ENCODE measurements around the gene FHL1.

The FHL1 gene

GRCh38 chrX:136185401-136186022 lies 38.2 kb downstream of the FHL1 start:
- DNase-seq (ENCODE audit: low read depth in 2 of 2) = no peak

DNA sequence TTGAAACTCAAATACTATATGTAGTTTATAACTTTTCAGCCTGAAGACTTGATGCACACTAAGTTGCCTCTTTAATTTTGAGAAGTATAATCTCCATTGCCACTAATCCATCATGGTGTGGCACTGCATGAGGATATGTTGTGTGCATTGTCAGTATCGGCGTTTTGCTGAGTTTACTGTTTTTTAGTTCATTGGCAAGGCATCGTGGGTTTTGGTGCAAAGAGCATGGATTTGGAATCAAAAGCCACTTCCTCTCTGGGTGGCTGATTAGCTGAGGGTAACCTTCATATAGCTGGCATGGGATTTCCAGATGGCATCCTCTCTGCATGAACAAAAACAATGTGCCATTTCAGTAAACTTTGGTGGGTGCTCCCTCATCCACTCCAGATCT lies 38.7 kb downstream of the FHL1 start:
- no peak for DNase-seq (ENCODE audit: low read depth in 2 of 2)

DNA sequence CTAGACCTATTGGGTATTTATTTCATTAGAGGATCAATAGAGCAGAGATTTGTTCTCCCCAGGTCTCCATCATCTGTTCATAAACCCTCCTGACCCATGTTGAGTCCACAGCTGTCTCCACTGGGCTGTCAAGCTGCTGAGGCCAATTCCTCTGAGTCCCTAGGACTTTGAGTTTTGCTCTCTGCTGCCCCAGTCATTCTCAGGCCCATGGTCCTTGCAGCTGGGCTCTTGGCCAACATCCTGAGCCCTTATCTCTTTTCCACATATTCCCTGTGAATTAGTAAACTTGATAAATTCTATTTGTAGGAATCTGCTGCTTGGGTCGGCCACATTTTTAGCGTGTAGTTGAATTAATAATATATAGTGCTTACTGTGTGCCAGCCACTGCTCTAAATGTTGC lies 41.9 kb downstream of the FHL1 start:
- no peak for DNase-seq (ENCODE audit: low read depth in 2 of 2)

- no peak for DNase-seq (ENCODE audit: low read depth in 2 of 2)
Measured at GRCh38 chrX:136190038-136190713, 42.8 kb downstream of the FHL1 start.

GRCh38 chrX:136191171-136191570 lies 43.8 kb downstream of the FHL1 start:
- no peak for DNase-seq (ENCODE audit: low read depth in 2 of 2)

- DNase-seq (ENCODE audit: low read depth in 2 of 2) = no peak
Measured at GRCh38 chrX:136192135-136192534, 44.8 kb downstream of the FHL1 start.

DNA sequence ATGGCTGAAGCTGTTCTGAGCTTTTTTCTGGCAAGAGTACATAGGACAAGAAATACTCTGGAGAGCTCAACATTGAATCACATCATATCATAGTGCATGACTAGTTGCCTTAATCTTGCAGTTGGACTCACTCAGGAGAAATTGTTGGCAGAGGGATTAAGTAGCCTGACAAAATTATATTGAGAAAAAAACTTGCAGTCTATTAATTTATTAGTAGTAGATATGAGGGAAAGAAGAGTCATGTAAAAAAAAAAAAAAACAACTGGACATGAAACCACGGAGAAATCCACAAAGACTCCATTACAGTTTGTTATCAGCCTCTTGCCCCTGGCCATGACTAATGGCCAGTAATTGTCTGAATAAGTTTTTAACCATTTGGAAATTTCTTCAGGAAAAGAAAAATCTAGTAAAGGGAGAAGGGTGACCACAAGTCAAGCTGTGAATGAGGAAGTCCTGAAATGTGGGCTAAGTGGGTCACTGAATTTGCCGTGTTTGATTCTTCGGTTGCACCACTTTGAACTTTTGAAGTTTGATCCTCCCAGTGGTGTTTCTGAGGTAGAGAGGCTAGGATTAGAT lies 45.6 kb downstream of the FHL1 start:
- no peak for DNase-seq (ENCODE audit: low read depth in 2 of 2)

- DNase-seq (ENCODE audit: low read depth in 2 of 2) = no peak
Measured at GRCh38 chrX:136193771-136194170, 46.4 kb downstream of the FHL1 start.

DNA sequence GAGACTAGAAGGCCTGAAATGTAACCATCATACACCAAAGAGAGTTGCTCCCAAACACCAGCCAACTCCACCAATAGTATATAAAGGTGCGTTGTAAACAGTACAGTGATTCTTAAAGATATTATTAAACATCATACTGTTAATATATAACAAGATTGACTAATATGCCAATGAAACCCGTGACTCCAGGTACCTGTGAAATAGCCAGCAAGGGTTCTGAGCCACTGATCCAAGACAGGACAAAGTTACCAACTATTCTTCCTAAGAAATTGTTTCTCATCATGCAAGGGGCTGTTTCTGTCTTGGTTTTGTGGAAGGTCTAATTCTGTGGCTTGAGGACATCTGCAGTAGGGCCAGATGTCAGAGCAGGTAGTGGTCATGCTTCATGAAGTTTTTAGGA lies 47.2 kb downstream of the FHL1 start:
- DNase-seq (ENCODE audit: low read depth in 2 of 2) = no peak

DNA sequence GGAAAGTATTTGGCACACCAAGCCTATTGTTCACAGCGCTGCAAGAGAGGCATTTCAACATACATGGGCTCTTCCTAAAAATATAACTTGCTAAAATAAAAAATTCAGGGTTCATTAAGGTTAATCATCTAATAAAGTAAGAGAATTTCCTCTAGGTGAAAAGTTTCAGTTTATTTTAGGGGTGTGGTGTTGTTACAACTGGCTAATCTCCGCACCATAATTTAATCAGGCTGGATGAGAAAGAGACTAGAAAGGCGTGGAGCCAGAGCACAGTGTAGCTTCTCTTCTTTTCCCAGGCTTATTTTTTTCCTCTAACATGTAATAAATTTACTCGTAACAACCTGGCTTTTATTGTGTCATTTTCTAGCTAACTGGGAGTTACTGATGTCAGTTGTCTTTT lies 47.9 kb downstream of the FHL1 start:
- DNase-seq (ENCODE audit: low read depth in 2 of 2) = no peak

GRCh38 chrX:136196691-136197155 lies 49.4 kb downstream of the FHL1 start:
- no peak for DNase-seq (ENCODE audit: low read depth in 2 of 2)

DNA sequence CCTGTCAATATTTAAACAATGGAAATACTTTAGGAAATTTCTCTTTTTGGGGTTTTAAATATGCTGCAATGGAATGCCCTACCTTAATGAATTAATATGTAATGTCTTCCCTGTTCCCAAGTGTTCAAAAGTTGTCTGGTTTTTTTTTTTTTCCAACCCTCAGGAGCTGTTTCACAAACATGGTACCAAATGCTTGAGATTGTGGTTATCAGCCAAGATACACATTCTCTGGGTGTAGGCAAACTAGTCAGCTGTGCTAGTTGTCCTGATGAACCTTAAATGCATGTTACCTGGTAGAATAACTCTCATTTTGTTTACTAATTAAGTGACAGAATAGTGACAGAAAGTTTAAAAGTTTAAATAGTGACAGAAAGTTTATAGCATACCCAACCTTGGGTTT lies 50.7 kb downstream of the FHL1 start:
- no peak for DNase-seq (ENCODE audit: low read depth in 2 of 2)

GRCh38 chrX:136198678-136199243 lies 51.4 kb downstream of the FHL1 start:
- DNase-seq (ENCODE audit: low read depth in 2 of 2) = no peak

DNA sequence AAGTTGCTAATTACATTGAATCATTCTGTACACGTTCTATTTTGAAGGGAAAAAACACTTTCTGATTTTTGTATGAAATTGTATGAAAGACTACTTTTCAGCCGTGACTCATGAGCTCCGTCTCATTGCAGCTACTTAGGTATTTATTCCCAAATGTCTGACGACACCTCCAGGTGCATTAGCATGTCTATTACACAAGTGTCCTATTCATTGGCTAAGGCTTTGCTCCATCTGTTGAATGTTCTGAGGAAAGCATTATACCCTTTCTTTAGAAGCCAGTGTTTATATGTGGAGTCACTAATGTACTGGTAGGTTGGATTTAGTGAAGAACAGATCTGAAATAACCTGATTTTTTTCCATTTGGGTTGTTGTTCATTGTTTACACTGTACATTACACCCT lies 52.0 kb downstream of the FHL1 start:
- DNase-seq (ENCODE audit: low read depth in 2 of 2) = no peak

DNA sequence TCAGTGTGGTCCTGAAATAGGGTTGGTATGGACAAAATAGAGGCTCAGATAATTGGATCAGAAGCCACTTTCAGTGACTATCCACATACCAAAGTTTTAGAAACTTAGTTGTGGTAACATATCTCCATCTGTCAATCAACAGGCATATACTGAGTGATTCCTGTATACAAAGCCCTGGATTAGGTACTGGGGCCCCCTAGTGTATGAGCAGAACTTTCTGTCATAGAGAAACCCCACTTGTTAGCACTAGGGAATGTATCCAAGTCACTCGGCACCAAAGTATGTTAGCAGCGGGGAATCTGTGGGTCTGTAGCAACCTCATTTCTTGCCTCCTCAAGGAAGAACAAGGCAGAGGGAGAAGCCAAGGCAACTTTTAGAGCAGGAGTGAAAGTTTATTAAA lies 53.1 kb downstream of the FHL1 start:
- DNase-seq (ENCODE audit: low read depth in 2 of 2) = no peak

DNA sequence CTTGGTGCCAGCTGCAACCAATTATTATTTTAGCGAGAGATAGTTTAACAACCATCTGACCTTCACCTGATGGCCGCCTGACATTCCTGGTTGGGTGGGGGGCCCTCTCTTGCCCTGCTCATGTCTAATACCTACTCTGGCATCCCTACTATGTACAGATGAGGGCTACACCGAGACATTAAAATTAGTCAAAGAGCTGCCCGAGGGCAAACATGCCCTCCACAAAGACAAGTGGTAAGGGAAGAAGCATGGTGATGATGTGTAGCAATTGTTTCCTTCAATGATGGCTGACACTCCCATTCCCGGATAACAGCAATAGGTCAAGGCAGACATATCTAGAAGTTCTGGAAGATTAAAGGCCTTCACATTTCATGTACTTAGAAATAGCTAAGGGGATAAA lies 54.3 kb downstream of the FHL1 start:
- DNase-seq (ENCODE audit: low read depth in 2 of 2) = no peak

DNA sequence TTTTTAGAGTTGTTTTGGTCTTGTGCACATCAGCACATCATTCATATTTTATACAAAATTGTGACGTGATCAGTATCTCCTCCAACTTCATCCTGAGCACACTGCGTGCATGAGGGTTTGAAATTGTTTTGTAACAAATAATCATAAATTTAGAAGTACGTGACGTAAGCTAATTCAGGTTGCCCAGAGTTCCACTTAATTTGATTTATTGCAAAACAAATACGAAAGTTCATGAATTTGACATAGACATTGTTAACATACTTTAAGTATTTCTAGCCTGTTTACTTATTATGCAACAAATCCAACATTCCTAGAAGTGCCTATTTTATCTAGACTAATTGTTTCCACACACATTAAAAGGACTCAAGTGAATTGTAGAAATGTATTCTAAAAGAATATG lies 55.6 kb downstream of the FHL1 start:
- DNase-seq (ENCODE audit: low read depth in 2 of 2) = no peak

DNA sequence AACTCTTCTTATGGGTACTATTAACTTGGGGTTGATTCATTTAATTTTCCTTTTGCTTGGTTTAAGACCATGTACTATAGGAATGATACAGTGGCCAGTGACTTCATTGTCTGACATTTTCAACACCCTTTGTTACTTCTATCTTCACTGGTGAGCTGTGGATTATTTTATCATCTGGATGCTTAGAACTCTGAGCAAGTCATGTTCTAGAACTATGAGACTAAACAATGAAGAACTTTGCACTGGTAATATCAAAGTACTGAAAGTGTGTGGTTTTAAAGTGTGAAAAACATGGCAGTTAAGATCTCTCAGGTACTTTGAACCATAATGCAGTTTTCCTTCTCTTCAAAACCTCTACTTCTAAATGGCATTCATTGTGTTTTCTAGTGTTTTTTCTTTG lies 56.1 kb downstream of the FHL1 start:
- DNase-seq (ENCODE audit: low read depth in 2 of 2) = no peak

DNA sequence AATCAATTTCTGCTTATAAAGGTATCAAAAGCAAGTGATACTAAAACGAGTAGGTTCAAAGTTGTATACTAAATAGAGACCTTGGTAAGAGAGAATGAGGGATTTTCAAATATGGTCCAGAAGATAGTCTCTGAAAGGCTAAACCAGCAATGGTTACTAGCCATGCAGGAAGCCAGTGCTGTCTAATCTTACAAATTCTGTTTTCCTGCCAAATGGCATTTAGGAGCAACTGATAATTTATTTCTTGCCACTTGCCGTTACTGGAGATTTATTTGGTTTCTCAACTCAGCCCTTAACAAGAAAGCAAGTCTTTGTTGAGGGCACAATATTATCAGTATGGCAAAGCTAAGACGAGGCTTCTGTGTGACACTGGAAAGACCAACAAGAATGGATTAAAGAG lies 56.6 kb downstream of the FHL1 start:
- DNase-seq (ENCODE audit: low read depth in 2 of 2) = no peak

DNA sequence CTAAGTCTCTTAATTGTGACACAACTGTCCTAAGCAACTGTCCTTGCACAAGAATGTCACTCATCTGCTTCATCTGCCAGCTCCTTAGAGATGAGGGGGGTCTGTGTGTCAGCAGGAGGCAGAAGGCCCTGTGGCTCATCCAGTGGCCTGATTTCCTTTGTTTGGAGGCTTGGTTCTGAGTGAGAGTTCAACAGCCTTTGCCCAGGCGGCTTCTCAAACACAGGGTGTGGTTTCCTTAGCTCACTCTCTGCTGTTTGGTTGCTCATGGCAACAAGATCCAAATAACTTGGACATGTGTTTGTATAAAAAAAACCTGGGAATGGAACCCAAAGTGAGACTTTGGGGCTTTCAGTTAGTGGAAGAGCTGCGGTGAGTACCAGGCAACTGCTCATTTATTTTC lies 57.2 kb downstream of the FHL1 start:
- DNase-seq (ENCODE audit: low read depth in 2 of 2) = no peak

- DNase-seq (ENCODE audit: low read depth in 2 of 2) = no peak
Measured at GRCh38 chrX:136205882-136206380, 58.6 kb downstream of the FHL1 start.

DNA sequence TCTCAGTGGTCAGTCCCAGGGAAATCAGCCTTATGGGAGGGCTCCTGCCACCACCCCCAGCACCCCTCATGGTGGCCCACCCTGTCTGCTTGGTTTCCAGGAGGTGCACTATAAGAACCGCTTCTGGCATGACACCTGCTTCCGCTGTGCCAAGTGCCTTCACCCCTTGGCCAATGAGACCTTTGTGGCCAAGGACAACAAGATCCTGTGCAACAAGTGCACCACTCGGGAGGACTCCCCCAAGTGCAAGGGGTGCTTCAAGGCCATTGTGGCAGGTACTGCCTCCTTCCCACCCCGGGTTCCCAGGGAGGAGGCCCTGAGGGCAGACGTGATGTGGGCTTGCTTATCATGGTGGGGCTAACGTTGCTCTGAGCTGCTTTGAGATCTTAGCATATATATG lies 59.6 kb downstream of the FHL1 start:
- DNase-seq (ENCODE audit: low read depth in 2 of 2) = no peak

- DNase-seq (ENCODE audit: low read depth in 2 of 2) = no peak
Measured at GRCh38 chrX:136207546-136207945, 60.2 kb downstream of the FHL1 start.
